ENCODE data around the gene BFSP1.

BFSP1 gene

DNA sequence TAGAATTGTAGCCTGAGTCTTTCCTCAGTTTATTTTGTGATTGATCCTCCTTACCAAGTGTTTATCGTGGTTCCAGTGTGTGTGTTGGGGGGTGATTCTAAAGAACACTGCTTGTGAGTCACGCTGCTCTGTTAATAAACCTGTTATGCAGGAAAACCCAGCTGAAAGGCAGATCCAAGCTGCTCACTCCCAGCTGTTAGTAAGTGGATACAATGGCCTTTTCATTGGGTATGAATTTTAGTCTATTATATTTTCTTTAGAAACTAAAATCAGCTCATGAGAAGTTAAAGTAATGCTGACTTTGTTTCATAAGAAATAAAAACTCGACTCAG, 26.5 kb upstream of the BFSP1 start:
- no peak for DNase-seq (ENCODE audit: low read depth in 2 of 2)

DNA sequence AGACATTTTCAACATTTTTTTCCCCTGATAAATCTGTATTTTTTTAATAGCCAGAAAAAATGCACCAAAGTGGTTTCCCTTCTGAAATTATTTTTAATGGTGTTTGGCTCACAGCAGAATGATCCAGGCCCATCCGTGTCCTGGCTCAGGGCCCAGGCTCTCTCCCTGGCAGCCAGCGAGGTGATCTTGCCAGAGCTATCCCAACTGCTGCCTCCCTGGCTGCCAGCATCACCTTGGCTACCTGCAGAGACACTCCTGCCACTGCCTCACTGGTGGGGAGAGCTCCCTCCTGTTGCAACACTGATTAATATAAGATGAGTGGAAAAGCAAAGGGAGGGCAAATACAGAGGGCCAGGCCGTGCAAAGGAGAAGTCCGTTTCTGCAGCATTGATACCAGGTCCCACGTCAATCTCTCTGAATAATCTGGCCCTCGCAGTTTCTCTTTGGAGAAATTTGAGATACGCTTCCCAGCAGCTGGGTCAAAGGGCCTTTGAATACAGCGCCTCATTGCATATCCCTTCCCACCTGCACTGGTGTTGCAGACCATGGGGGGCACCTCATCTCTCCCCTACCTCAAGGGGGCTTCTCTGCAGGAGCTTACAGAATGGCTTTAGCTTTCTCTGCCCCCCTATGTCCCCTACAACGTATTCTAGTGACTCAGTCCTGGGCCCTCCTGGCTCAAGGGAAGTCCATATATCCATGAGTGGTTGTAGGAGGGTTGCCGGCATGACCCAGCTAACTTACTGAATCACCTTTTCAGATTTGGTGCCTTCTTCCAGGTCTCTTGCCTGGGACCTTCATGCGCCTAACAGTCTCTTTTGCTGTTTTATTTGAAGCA, 25.9 kb upstream of the BFSP1 start:
- DNase-seq (ENCODE audit: low read depth in 2 of 2), result no peak

DNA sequence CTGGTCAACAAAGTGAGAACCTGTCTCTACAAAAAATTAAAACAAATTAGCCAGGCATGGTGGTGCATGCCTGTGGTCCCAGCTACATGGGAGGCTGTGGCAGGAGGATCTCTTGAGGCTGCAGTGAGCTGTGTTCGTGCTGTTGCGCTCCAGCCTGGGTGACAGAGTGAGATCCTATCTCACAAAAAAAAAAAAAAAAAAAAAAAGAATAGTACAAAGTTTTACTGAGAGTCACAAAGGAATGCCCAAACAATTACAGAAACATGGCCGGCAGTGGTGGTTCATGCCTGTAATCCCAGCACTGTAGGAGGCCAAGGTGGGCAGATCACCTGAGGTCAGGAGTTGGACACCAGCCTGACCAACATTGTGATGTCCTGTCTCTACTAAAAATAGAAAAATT, 23.9 kb upstream of the BFSP1 start:
- no peak for DNase-seq (ENCODE audit: low read depth in 2 of 2)

DNA sequence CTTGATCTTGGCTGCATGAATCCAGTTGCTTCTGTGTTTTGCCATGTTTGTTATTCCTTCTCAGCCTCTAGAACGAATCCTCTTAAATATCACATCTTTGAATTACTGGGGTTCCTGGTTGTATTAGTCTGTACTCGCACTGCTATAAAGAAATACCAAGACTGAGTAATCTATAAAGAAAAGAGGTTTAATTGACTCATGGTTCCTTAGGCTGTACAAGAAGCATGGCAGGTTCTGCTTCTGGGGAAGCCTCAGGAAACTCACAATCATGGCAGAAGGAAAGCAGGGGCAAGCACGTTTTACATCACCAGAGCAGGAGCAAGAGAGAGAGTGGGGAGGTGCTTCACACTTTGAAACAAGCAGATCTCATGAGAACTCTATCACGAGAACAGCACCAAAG, 18.0 kb upstream of the BFSP1 start:
- no peak for DNase-seq (ENCODE audit: low read depth in 2 of 2)

DNA sequence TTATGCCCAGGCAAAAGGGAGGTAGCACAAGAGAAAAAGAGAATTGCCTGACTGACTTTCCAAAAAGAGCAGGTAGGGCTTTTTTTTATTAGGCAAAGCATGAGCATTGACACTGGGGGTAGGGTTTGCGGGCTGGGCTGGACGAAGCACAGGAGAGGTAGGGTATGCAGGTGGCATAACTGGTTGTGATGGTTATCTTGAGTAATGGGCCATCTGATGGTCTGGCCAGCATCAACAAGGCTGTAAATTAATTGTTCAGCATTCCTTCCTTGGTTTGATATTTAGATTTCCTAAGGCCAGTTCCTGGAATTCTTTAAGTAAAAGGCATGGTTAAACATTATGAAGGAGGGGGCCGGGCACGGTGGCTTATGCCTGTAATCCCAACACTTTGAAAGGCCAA, 13.9 kb upstream of the BFSP1 start:
- no peak for DNase-seq (ENCODE audit: low read depth in 2 of 2)

DNA sequence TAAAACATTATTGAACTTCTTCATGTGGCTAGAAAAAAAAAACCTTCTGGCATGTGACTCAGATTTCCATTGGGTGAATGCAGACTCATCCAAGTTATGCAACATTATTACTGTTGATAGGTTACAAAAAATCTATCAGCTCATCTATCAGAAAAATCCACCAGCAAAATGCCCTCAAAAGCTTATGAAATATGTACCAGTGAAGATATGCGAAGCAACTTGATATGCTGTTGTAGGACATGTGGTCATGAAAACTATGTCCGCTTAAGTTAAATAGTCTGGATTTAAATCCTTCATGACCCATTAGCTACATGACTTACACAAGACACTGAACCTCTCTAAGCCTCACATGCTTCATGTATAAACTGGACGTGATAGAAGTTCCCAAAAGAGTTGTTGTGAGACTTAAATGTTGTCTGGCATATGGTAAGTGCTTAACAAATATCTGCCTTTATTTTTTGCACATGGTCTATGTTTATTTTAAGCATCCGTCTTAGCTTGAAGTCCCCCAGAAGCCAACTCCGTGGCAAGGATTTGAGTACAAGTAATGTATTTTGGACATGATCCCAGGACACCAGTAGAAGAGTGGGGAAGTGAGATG, 12.5 kb upstream of the BFSP1 start:
- no peak for DNase-seq (ENCODE audit: low read depth in 2 of 2)

DNA sequence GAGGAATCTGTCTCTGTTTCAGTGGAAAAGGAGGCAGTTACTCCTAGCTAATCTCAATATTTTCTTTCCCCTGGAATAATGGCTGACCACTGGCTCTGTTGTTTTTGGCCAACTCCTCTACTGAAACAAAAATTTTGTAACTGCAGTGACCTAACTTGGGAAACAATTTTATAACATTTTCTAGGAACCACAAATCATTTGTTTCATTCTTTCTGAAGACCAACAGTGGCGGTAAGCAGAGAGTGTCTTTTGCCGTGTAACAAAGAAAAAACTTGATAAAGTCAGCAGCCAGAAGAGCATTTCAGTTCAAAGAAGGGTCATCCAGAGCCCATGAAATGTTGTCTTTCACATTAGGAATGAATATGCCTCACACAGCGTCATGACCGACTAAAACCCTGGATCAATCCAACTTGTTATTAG, 11.8 kb upstream of the BFSP1 start:
- DNase-seq (ENCODE audit: low read depth in 2 of 2), result no peak

DNA sequence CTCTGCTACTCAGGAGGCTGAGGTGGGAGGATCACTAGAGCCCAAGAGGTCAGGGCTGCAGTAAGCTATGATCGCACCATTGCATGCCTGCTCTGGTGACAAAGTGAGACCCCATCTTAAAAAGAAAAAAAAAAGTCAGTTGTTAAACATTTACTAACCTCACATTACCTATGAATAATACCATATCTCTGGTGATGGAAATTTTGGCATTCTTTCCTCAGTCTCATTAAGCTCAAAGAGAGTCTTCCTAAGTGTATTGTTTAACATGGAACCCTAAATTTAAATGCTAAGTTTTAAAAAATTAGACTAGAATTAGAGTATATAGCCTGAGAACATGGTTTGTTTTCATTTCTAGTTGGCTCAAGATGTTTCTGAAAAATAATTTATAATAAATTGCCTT, 11.3 kb upstream of the BFSP1 start:
- no peak for DNase-seq (ENCODE audit: low read depth in 2 of 2)

DNA sequence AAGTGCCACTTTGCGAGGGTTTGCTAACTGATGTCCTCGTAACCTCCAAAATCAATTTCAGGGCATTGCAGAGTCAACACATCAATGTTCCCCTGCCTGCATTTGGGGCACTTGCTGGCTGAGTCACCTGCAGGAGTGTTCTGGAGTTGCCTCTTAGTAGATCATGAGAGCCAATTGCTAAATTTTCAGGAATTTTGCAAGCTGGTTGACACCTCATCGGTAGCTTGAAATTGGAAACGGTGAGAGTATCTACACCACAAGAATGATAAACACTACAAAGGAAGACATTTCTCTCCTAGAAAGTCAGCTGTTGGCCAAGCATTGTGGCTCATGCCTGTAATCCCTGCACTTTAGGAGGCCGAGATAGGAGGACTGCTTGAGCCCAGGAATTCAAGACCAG, 10.8 kb upstream of the BFSP1 start:
- no peak for DNase-seq (ENCODE audit: low read depth in 2 of 2)

DNA sequence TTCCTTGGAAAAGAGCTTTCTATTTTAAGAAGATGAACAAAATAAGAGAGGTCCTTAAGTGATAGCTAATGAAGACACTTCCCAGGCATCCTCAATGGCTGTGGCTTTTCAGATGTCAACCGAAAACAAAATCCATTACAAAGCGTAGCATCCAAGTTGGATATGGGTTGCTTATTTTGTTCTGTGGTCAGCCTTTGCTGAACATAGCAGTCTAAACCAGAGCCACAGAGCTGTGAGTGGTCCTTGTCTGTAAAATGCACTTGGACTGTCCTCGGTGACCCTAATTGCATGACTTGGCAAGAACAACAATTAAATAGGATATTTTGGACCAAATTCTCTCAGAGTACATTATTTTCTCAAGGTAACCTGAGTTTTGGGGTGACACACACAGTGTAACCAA, 10.4 kb upstream of the BFSP1 start:
- no peak for DNase-seq (ENCODE audit: low read depth in 2 of 2)

DNA sequence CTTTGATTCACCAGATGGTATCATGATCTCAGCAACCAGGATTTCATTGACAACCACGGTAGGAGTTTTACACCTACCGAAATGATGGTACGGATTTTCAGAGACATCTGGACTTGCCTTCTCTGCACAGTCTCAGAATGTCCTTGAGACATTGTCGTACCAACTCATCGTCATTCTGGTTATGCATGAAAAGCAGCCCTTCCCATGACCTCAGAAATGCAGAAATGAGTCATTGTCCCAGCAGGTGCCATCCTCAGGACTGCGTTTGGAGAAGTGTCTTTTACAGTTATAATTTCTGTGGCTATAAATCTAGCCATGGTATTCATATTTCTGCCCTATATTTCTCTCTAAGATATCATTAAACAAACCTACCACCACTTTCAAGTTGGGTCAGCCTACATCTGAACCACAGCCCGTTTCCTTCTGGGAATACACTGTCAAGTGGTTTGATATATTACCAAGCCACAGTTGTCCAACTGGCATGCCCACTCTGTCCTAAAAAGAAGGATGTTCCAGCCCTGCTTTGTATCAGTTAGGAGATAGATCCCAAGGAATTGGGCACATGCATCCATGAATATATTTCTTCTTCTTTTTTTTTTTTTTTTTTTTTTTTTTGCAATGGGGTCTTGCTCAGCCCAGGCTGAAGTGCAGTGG, 7.5 kb upstream of the BFSP1 start:
- no peak for DNase-seq (ENCODE audit: low read depth in 2 of 2)

DNA sequence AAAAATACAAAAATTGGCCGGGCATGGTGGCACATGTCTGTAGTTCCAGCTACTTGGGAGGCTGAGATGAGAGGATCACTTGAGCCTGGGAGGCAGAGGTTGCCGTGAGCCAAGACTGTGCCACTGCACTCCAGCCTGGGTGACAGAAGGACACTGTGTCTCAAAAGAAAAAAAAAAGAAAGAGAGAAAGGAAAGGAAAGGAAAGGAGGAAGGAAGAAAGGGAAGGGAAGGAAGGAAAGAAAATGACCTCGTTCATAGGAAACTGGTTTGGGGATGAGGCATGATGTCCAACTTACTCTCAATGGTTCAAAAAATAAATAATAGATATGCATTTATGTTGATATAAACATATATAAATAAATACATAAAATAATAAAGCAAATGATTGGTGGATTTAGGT, 6.8 kb upstream of the BFSP1 start:
- no peak for DNase-seq (ENCODE audit: low read depth in 2 of 2)

DNA sequence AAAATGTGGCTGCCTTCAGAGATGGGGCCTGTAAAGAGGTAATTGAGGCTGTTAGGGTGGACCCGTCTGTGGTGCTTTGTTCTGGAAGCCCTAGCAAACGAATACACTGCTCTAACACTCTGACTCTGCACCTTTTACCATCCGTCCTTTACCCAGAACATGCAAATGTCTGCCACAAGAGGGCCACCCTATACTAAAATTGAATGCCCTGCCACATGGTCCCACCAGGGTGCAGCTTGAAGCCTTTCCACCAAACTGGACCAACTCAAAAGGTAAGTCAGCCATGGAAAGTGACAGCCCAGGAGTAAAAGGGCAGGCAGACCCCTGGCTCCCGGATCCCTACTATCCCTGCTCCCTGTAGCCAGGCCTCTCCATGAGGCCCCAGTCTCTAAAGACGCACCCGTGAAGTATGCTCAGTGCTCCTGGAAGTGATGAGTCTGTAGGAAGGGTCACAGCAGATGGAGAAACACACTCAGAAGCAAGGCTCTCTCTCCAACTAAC, 5.8 kb upstream of the BFSP1 start:
- DNase-seq (ENCODE audit: low read depth in 2 of 2), result peak; percentile 21 to 44

DNA sequence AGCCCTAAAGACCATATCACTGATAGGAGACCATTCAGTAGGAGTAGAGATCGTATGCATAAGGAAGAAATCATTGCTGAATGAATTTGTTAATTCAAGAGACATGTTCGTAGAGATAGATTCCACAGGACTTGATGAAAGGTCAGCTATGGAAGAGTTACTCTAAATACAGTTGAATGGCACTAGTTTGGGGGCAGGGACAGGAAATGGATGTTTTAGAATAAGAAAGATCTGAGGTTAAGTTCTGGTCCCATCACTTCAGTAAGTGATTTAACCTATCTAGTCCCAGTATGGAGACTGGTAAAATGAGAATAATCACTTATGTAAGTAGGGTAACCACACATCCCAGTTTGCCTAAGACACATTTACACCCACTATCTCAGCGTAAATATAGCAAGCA, 2.9 kb upstream of the BFSP1 start:
- no peak for DNase-seq (ENCODE audit: low read depth in 2 of 2)

DNA sequence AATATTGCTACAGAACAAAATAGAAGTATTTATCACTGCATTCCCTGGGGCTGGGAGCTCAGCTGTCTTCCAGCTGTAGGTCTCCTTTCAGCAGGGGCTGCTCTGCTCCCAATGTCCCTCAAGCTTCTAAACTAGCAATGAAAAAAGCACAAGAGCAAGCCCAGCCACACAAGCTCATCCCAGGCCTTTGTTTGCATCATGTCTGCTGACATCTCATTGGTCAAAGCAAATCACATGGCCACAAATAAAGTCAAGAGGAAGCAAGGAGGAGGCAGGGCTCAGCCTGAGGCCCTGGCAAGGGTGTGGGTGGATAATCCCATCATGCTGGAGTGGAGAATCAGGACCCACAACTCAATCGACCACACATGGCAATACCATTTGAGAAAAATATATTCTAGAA, 2.2 kb upstream of the BFSP1 start:
- no peak for DNase-seq (ENCODE audit: low read depth in 2 of 2)

DNA sequence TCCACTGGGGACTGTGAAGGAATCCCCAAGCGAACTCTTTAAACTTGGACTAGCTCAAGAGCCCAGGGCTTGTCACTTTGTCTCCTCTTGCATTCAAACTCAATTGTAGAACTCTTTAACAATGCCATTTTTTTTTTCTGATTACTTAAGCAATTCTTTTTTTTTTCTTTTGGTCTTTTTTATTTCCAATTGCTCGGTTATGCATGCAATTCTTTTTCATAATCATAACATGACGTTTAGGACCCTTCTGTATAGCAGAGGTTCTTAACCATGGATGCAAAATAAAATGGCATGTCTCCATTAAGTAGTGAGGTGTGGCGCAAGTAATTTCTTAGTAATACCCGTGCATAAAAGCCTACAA, 466 bp upstream of the BFSP1 start:
- DNase-seq (ENCODE audit: low read depth in 2 of 2), result no peak

DNA sequence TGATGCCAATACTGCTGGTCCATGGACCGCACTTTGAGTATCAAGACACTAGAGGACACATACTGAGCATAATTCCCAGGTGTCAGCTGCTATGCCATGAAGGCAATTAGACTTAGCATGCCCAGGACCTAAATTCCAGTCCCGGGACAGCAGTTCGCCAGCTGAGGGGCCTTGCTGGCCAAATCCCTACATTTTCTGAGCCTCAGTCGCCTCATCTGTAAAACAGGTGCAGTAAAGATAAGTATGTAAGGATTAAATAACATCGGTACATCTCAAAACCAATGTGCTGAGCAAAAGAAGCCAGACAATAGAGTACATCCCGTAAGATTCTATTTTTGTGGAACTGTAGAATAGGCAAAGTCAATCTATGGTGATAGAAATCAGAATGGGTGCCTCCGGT, 1.0 kb downstream of the BFSP1 start:
- no peak for DNase-seq (ENCODE audit: low read depth in 2 of 2)

DNA sequence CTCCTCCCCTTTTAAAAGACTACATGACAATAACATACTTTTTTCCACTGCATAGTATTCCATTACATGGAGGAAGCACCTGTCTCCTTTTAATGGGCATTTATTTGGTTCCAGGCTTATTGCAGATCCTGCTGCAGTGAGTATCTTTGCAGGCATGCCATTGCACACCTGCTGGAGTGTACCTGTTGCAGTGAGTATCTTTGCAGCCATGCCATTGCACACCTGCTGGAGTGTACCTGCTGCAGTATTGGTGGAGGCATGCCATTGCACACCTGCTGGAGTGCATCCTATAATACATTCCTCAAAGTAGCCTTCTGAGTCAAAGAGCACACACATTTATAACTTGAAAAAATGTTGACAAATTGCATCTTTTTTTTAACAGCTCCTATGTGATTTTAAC, 1.6 kb downstream of the BFSP1 start:
- no peak for DNase-seq (ENCODE audit: low read depth in 2 of 2)

DNA sequence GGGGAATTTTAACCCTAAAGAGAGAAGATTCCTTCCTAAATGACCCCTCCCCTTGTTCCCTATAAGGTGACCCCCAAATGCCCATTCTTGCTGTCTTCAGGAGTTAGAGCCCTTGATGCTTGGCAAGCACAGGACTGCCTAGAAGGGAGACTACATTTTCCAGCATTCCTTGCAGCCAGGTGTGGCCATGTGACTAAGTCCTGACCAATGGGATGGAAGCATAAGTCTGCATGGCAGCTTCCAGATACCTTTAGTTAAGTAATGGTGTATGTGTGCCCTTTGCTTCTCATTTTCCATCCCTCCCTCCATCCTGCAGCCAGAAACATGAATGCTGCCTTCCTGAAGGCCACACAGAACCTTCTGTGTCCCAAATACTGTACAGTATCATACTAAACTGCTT, 5.5 kb downstream of the BFSP1 start:
- no peak for DNase-seq (ENCODE audit: low read depth in 2 of 2)

DNA sequence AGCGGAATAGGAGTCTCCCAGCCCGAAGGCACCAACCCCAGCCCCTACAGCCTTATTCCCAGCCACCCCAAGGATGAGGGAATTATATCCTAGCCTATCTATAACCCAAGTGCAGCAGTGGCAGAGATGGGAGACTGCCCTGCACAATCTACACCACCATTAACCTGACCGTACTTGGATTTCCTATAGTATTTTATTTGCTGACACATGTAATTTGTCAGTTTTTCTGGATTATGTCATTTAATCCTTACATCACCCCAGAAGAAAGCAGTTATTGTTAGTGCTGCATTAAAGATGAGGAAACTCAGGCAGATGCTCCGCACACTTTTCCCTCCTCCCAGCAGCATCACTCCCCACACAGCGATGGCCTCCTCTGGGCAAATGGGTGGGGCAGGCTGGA, 6.0 kb downstream of the BFSP1 start:
- DNase-seq (ENCODE audit: low read depth in 2 of 2), result no peak

DNA sequence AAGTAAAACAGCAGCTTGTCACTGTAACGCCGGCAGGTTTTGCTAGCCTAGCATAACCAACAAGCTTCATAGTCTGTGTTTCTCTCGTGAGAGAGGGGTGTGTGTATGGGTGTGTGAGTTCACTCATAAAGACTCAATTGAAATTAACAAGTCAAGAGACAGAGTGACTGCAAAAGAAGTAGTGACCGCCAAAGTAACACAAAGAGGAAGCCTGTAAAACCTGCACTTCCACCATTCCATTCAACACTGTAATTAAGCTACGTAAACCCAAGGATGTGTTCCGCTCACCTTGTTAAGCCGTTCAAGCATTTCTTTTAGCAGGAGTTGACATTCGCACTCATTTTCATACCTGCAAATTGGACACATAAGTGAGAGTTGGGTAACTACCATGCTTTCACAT, 6.6 kb downstream of the BFSP1 start:
- DNase-seq (ENCODE audit: low read depth in 2 of 2), result no peak

DNA sequence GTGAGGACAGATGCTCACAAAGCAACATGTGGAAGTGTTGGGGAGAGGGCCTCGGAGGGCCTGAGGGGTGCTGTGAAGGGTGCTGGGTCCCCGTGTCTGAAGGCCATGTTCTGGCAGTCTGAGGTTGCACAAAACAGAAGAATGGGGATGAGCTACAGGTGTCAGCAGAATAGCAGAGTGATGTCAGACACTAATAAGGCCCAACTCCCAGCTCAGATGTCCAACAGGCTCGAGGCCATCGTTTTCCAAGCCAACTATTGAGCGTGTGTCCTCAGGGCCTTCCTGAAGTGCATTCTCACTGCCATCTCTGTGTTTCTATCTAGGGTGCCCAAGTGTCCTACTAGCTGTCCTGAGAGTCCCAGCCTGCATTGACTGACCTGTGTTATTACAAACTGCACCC, 7.9 kb downstream of the BFSP1 start:
- DNase-seq (ENCODE audit: low read depth in 2 of 2), result no peak

DNA sequence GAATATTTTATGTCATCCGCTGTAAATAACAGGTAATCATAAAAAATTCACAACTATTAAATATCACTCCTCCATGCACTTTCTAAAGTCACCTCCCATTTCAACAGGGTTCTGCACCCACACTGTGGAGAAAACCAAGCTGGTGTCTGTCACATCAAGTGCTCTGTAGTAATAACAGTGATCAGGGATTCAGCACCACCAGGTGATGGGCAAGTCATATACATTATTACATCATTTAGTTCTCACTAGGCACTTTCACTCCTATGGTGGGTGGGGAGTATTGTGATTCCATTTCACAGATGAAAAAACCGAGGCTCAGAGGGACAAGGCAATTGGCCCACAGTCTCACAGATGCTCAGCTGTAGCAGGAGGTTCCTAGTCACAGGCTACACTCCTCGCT, 8.7 kb downstream of the BFSP1 start:
- no peak for DNase-seq (ENCODE audit: low read depth in 2 of 2)

Data from activated CD8-positive, alpha-beta memory T cell treated with anti-CD3 and anti-CD28 coated beads for 4 hours (primary cell).